ENCODE measurements around the gene GGTA1.
"Not testable (repeated sequence)": the region's sequence is repeated elsewhere in the genome, so short reads cannot be mapped to it uniquely, and the experiment has no call there.

GGTA1 gene

GRCh38 chr9:121499427-121500164 lies at the start of gene GGTA1:
Gene GGTA1 (minus strand): TSS chr9:121499844. CDS start chr9:121467922, 31,922 bp downstream.
- peak; percentile 77 for DNase-seq

- no peak for DNase-seq
These were observed 49.0 kb upstream of the GGTA1 start for GRCh38 chr9:121548666-121549065.

DNA sequence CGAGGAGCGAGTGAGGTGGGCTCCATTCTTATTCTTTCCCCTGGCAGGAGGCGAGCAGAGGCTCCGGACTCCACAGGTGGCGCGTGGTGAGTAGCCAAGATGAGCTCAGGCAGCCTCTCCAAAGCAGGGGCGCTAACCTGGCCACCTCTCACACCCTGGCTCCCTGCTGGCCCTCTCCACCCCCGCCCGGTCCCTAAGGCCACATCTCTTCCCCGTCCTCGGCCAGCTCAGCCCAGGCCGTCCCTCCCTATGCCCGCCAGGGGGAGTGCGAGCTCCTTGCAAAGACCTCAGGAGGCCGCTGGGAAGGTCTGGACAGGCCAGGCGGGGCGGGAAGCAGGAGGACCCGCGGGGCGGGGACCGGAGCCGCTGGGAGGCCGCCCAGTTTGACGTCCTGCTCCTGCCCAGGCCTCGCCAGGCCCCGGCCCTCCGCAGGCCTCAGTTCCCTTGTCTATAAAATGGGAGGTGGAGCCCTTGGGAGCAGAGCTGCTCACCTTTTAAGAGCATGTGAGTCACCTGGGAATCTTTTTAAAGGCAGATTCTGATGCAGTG lies 46.3 kb upstream of the GGTA1 start:
- DNase-seq = peak; percentile 98

GRCh38 chr9:121545150-121545874 lies 45.7 kb upstream of the GGTA1 start:
- DNase-seq = no peak

DNA sequence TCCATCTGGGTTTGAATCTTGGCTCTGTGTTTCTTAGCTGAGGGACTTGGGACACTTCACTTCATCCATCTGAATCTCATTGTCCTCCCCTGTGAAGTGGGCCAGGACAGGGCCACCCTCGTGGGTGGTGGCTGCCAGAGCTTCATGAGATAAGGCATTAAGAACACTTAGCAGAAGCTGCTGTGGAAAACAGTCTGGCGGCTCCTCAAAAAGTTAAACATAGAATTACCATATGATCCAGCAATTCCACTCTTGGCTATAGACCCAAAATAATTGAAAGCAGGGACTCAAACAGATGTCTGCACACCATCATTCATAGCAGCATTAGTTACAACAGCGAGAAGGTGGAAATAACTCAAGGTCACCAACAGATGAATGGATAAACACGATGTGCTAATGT lies 42.4 kb upstream of the GGTA1 start:
- no peak for DNase-seq

DNA sequence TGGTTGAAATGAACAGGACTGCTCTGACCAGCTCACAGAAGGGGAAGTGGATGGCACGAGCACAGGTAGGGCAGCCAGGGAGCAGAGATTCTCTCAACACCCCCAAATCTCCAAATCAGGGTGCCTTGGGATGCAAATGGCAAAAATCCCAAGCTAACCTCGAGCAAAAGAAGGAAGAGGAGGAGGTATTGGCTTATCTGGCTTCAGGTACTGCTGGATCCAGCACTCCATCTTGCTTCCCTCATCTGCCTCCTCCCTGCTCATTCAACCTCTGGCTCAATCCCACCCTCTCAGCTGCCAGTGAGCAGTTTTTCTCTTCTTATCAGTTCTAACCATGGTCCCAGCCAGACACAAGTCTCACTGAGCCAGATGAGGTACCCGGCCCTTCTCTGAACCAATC lies 41.6 kb upstream of the GGTA1 start:
- DNase-seq = no peak

GRCh38 chr9:121538221-121538620 lies 38.6 kb upstream of the GGTA1 start:
- DNase-seq = no peak

DNA sequence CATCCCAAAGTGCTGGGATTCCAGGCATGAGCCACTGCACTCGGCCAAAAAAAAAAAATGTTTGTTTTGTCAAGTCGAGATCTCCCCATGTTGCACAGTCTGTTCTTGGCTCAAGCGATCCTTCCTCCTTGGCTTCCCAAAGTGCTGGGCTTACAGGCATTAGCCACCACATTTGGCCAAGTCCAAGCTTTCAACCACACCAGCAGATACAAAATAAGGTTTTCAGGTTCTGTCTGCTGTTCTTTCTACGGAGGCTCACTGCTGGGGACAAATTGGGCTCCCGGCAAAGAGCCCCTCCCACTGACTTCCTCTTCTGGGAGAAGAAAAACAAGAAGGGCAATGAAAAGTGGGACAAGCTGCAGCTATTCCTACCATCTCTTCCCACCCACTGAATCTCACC lies 37.6 kb upstream of the GGTA1 start:
- DNase-seq = peak; percentile 28

DNA sequence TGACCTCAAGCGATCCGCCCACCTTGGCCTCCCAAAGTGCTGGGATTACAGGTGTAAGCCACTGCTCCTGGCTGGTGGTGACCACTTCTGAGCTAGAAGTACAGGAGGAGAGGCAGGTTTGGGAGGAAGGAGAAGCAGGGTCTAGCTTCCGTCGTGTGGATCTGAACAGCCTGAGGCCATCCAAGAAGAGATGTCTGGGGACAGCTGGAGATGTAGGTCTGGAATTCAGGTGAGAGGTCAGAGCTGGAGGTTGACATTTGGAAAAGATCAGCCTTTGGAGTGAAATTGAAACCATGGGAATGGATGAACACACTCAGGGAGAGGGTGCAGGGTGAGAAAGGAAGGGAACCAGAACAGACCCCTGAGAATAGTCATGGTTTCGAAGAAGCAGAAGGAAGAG lies 33.2 kb upstream of the GGTA1 start:
- no peak for DNase-seq

DNA sequence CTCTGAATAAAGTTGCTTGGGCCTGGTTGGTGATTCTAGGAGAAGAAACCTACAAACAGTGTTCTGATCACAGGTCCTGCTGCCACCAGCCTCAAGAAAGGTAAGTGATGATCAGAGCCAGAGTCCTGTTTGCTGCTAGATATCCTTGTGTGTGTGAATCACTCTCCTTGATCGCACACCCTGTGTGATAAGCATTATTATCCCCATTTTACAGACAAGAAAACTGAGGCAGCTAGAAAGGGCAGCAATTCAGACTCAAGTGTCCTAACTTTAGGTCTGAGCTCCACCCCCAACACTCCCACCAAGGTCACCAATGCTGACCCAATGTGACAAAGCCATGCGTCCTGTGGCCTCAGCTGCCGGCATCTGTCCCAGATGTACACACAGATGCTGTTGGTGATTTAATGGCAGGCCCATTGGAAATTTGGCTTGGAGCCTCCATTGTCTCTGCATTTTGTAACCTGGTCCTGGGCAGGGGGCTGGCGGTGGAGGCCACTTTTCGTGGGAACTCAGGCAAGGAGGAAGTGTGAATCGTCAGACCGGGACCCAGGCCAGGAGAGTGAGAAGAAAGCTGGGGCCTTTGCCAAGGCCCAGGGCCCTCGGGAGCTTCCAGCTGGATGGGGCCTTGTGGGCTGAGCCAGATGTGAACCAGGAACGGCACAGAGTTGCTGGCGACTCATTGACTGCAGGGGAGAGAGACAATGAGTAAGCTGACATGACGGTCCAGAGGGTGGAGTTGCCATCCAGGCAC lies 29.8 kb upstream of the GGTA1 start:
- DNase-seq = peak; percentile 32

GRCh38 chr9:121528642-121529041 lies 29.0 kb upstream of the GGTA1 start:
- no peak for DNase-seq

GRCh38 chr9:121527371-121527770 lies 27.7 kb upstream of the GGTA1 start:
- DNase-seq = no peak

- DNase-seq = not testable (repeated sequence)
These were observed 20.0 kb upstream of the GGTA1 start for GRCh38 chr9:121519688-121520087.

GRCh38 chr9:121518634-121519033 lies 19.0 kb upstream of the GGTA1 start:
- DNase-seq = no peak

GRCh38 chr9:121513166-121513565 lies 13.5 kb upstream of the GGTA1 start:
- peak; percentile 53 for DNase-seq

DNA sequence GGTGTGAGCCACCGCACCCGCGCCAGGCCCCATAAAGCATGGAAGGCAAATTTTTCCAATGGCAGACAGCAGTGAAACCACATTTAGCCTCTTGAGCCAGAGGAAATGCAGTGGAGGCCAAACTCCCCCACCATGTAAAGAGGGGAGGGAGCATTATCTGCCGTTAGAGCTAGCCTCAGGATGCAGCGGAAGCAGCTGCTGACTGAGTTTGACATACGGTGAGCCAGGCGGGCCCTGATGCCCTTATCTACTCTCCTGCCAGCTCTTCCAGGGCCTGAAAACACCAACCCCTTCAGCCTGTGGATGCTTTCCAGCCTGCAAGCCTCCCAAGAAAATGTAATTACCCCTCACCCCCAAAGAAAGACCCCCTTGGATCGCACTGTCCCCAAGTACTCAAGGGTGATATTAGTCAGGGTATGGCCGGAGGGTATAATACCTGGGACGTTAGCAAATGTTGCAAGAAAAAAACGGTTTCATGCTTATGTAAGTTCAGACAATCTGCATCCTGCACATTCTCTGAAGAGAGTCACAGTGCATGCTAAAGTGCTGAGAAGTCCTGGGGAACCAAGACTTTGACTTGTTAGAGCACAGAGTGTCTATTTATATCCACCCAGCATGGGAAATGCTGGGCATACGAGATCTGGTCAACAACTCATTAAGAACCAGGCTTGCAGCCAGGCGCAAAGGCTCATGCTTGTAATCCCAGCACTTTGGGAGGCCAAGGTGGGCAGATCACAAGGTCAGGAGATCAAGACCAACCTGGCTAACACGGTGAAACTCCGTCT lies 11.3 kb upstream of the GGTA1 start:
- DNase-seq = no peak

- DNase-seq = peak; percentile 11
These were observed 9.5 kb upstream of the GGTA1 start for GRCh38 chr9:121509180-121509579.

DNA sequence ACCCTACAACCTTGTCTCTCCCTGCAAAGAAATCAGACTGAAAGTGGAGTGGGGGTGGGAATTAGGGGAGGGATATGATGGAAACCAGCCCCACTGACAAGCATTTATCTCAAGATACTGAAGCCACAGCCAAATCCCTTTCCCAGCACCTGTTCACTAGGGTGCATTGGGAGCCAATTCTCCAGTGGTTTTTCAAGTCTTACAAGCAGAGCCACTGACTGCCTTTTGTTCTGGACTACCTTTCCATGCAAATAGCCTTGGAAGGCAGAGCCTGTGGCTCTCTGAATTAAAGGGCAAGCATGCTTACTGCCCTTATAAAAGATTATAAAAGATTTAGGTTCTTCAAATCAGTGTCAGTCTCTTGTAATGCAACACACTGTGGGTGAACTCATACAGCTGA lies 8.8 kb upstream of the GGTA1 start:
- DNase-seq = peak; percentile 12

DNA sequence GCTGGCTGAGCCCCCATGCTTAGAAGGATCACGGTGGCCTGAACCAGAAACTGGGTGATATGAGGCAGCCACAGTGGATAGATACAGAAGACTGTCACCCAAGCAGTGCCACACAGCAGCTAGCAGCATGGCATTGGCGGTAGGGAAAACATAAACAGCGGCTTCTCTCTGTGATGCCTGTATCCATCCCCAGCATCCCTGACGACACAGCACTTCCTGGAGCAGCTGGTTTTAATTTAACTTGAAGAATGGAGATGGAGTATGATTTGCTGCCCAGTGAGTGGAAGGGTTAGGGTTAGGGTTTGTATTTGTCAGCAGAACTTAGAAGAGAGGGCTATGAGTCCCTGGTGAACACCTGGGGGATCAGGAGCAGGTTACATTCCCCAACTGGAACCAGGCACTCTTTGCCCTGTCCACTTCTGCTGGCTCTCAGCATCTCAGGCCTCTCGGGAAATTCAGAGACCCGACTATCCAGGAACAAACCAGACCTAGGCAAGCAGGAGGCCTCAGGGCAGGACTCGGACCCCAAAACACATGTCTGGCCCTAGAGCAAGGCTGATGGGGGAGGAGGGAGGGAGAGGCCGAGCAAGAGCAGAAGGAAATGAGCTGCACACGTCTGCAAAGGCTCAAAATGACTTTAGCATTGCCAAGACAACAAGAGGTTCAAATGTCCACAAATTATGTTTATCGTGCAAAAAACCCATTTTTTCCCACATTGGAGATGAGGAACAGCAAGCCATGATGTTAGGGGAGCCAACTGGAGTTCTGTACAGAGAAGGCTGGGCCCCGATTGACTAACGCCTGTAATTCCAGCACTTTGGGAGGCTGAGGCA lies 6.5 kb upstream of the GGTA1 start:
- no peak for DNase-seq

DNA sequence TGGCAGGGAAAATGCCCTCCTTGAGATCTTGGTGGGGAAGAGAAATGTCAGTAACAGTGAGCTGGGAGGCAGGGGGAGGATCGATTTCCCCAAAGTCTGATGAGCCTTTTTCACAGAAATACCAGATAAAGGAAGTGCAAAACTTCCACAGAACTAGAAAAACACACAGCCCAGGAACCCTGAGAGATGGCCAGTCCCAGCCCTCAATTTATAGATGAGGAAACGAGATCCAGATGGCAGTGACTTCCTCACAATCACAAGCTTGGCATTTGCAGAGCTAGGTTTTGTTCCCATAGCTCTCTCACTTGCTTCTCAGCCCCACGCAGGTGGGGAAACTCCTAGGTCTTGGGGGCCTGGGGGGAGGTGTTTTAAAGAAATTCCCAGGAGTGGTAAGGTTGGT lies 3.8 kb upstream of the GGTA1 start:
- peak; percentile 87 for DNase-seq

- no peak for DNase-seq
These were observed 478 bp upstream of the GGTA1 start for GRCh38 chr9:121500165-121500478.

DNA sequence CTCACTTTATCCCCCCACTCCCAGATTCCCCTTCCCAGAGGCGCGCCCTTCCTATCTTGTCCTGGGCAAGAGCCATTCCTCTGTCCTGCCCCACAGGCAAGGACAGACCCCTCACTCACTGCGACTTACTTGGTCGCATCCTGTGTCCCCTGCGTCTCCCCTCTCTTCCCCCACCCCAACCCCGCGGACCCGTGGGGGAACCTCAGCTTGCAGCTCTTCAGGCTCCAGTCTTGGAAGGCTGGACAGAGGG lies 542 bp downstream of the GGTA1 start:
- DNase-seq = no peak

All from suppressor macrophage treated with lipopolysaccharide for 4 hours (primary cell).